ENCODE results near the gene MSH5. TPM values are rescaled to one million over a fixed set of nuclear protein-coding genes. Genes with fewer than 3 reads are reported as not detected.

Gene MSH5
- total RNA-seq, 2 donors from 2014 or later = 6.7 to 12.9 TPM

GRCh38 chr6:31723980-31724691 is 15.7 kb upstream of the MSH5 start:
- H3K36me3 ChIP-seq (replicated peaks in 1 of 2; ENCODE audit: insufficient read depth in 1 of 2, low read depth in 2 of 2) = no peaks in the 10 kb centered on the region
- ATAC-seq = no peak
- no peak overlapping the region for H3K27ac ChIP-seq
- no peak overlapping the region for H3K4me3 ChIP-seq
- peaks cover 11% of the 10 kb centered on the region for H3K4me1 ChIP-seq
- intact Hi-C loops (cut with DNase I) = no loop called here
- no peaks in the 10 kb centered on the region for H3K27me3 ChIP-seq
- no peaks in the 10 kb centered on the region for H3K9me3 ChIP-seq
- TF ChIP-seq POLR2A (IDR thresholded peaks at IDR 0.05) (no peak), CTCF (IDR thresholded peaks at IDR 0.05) (no peak)
- DNase-seq = no peak
- WGBS, 2 donors = 76% methylated on average over 15 to 16 of the region's 25 CpGs

- intact Hi-C loops (cut with DNase I) = no loop called here
- no peak overlapping the region for H3K4me3 ChIP-seq
- no peak overlapping the region for H3K27ac ChIP-seq
- TF ChIP-seq POLR2A (IDR thresholded peaks at IDR 0.05) (no peak), CTCF (IDR thresholded peaks at IDR 0.05) (no peak)
- WGBS, 2 donors = 75 to 82% methylated on average over 12 of the region's 12 CpGs
- ATAC-seq (no peak), DNase-seq (peak in 1 of 4 donors; percentile 25)
- no peaks in the 10 kb centered on the region for H3K9me3 ChIP-seq
- no peaks in the 10 kb centered on the region for H3K27me3 ChIP-seq
- no peaks in the 10 kb centered on the region for H3K36me3 ChIP-seq (replicated peaks in 1 of 2; ENCODE audit: insufficient read depth in 1 of 2, low read depth in 2 of 2)
- peaks cover 27% of the 10 kb centered on the region for H3K4me1 ChIP-seq
Observed at GRCh38 chr6:31725502-31726350, 14.1 kb upstream of the MSH5 start.

- peaks cover 2 to 8% of the 10 kb centered on the region in 2 donors for H3K36me3 ChIP-seq (replicated peaks in 1 of 2; ENCODE audit: insufficient read depth in 1 of 2, low read depth in 2 of 2)
- TF ChIP-seq POLR2A (IDR thresholded peaks at IDR 0.05) (no peak), CTCF (IDR thresholded peaks at IDR 0.05) (no peak)
- DNase-seq (peak in 1 of 4 donors; percentile 53), ATAC-seq (no peak)
- H3K27ac ChIP-seq = peak overlapping the region in 1 of 4 donors; percentile 93
- H3K9me3 ChIP-seq = no peaks in the 10 kb centered on the region
- no peaks in the 10 kb centered on the region for H3K27me3 ChIP-seq
- WGBS, 2 donors = 64 to 85% methylated on average over 7 of the region's 7 CpGs
- H3K4me1 ChIP-seq = peaks cover 27% of the 10 kb centered on the region
- intact Hi-C loops (cut with DNase I) = no loop called here
- no peak overlapping the region for H3K4me3 ChIP-seq
Observed at GRCh38 chr6:31727034-31727716, 12.6 kb upstream of the MSH5 start.

GRCh38 chr6:31727717-31728671 is 11.8 kb upstream of the MSH5 start:
- no peak overlapping the region for H3K4me3 ChIP-seq
- no peak for ATAC-seq
- H3K9me3 ChIP-seq = no peaks in the 10 kb centered on the region
- peak overlapping the region in 3 of 4 donors; percentile 79 to 93 (median 87) for H3K27ac ChIP-seq
- 71% methylated on average over 33 to 41 of the region's 41 CpGs for WGBS, 2 donors
- no peak for DNase-seq
- intact Hi-C loops (cut with DNase I) = no loop called here
- peaks cover 9 to 12% of the 10 kb centered on the region in 2 donors for H3K36me3 ChIP-seq (replicated peaks in 1 of 2; ENCODE audit: insufficient read depth in 1 of 2, low read depth in 2 of 2)
- H3K4me1 ChIP-seq = peaks cover 27% of the 10 kb centered on the region
- TF ChIP-seq POLR2A (IDR thresholded peaks at IDR 0.05) (no peak), CTCF (IDR thresholded peaks at IDR 0.05) (no peak)
- no peaks in the 10 kb centered on the region for H3K27me3 ChIP-seq
